Measurements from ENCODE around the gene FAAH2.
"Not testable (repeated sequence)": the region's sequence is repeated elsewhere in the genome, so short reads cannot be mapped to it uniquely, and the experiment has no call there.

FAAH2 gene

DNA sequence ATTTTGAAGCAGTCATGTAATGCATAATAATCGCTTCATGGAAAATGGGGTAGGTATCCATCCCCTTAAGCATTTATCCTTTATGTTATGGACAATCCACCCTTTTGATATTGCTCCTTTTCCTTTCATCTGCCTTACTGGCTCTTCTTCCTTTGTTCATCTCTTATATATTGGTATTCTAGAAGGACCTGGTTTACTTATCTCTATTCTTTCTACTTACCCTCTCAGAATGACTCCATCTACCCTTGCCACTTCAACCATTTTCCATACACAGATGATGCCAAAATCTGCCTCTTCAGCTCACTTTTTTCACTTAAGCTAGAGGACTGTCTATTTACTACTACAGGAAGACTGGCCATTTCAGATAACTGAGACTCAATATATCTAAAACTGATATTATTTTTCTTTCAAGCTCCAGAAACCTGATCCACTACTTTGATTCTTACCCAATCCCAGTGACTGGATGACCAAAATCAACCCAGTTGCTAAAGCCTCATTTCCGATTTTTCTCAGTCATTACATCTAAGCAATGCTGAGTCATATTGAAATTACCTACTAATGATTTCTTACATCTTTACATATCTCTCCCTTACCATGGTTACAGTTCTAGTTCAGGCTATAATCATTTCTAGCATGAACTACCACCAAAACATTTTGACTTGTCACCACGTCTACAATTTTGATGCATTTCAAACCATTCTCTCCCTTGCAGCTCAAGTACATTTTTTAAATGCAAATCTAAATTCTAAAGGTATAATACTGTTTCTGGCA lies 93.7 kb downstream of the FAAH2 start:
- no peak for DNase-seq

DNA sequence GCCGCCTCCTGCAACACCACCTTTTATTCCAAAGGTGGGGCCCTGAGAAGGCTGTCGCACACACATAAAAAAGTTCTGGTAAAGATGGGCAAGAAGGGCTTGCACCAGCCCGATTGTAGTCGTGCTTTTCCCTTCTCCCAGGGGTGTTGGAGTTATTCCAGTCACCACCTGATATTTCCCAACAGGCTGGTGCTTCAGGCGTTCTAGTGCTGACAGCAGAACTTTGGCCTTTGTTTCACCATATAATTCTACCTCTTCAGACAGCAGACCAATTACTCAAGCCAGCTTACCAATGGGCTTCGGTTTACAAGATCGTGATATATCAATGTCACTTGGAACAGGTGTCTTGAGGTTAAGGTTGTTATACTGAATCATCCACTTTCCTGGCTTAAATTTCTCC lies 107.7 kb downstream of the FAAH2 start:
- not testable (repeated sequence) for DNase-seq

DNA sequence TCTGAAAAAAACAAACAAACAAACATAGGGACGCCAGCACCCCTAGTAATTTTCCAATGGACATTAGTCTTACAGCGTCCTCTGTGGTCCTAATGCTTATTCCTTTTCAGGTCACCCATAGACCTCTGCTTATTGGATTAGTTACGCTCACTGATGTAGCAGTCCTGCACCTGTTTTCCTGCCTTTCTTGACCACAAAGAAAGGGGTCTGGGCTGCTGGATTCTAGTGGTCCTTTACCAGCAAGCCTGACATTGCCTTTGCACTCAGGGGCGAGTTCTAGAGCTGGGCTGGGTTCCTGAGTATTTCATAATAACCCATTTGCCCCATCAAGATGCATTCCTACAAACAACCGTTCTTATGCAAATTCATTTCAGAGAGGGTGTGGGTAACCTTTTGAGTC lies 116.7 kb downstream of the FAAH2 start:
- not testable (repeated sequence) for DNase-seq

DNA sequence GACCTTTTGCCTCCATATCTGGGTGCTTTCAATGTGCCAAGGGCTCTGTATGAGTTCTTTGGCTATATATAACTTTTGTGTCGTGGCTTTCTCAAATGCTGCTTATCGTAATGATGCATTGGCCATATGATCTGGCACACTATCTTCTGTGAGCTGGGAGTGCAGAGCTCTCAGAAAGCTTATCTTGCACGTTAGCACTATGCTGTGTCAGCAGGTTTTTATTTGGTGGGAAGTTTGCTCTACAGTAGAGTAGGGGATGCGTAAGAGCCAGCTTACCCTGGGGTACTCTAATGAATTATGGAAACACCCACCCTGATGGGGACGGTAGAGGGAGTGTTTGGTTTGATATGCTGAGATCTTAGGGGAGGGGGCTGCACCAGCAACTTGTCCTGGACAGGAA lies 119.6 kb downstream of the FAAH2 start:
- DNase-seq, result no peak

DNA sequence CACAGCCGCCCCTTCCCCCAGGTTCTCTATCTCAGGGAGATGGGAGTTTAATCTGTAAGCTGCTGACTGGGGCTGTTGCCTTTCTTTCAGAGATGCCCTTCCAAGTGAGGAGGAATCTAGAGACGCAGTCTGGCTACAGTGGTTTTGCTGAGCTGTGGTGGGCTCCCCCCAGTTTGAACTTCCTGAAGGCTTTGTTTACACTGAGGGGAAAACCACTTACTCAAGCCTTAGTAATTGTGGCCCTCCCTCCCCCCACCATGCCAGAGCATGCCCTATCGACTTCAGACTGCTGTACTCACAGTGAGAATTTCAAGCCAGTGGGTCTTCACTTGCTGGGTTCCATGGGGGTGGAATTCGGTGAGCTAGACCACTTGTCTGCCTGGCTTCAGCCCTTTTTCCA lies 131.3 kb downstream of the FAAH2 start:
- no peak for DNase-seq

DNA sequence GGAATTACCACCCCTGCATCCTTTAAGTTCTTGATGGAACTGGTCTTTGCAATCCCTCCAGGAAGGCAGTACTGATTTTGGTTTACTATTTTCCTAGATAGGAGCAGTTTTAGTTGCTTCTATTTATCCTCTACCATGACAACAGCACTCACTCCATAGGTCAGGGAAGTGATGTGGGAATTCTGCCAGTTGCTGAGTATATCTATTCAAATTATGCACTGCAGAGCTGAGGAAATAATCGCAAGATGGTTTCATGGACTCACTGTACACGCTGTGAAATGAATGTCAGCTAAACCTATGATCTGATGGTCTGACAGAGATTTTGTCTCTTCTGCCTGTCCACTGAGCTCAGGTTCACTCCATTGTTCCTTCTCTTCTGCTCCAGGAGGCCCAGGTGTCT lies 135.8 kb downstream of the FAAH2 start:
- no peak for DNase-seq

DNA sequence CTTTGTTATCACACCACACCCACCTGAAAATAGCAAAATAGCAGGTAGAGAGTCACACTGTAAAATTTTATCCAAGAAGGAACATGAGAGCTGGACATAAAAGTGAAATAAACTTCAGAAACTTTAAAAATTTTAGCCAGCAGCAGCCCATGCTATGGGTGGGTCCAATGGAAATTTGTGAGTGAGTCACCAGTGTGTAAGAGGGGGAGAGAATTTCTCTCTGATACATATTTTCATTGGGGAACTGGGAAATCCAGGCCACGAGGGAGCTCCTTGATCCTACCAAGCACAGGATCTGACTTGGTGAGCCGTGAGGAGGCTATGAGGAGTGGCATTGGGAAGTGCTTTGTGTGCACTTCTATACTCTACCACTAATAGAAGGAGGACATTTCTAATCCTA lies 136.3 kb downstream of the FAAH2 start:
- DNase-seq, result no peak

DNA sequence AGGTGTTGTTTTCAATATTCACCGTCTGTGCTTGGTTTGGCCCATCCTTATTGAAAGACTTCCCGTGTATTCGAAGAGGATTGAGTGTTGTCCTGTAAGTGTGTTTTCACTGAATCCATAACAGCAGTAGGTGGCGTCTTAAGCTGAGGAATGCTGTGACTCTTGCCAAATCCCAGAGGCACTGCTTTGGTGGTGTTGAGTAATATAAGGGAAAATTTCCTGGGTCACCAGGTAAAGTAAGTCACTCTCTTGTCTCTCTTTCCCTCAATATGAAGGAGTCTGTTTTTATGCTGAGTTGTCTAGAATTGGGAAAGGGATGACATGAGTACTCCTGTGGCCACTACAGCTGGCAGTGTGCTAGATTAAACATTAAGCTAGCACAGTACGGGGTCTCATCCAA lies 158.6 kb downstream of the FAAH2 start:
- DNase-seq, result no peak

DNA sequence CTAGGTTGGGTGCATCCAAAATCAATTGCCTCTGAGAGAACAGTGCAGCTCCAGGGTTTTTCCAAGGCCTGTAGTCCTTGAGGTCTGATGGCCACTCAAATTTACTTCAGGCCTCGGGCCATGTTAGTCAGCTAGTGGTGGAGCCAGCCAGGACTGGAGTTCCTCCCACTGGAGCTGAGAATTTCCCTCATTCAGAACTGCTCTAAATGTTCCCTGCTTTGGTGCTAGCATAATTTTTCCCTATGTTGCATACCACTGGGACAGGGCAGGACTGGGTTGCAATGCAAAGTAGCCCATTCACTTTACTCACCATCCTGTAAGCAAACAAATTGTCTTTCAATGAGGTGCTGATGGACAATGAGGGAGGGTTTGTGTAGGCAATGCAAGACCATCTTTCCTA lies 159.3 kb downstream of the FAAH2 start:
- no peak for DNase-seq

DNA sequence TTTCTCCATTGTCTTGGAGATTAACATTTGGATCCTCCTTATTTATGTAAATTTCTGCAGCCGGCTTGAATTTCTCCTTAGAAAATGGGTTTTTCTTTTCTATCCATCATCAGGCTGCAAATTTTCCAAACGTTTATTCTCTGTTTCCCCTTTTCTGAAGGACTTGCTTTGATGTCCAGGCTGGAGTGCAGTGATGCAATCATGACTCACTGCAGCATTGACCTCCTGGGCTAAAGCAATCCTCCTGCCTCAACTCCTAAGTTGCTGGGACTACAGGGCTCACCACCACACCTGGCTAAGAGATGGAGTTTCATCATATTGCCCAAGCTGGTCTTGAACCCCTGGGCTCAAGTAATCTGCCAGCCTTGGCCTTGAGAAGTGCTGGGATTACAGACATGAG lies 161.3 kb downstream of the FAAH2 start:
- DNase-seq, result no peak

DNA sequence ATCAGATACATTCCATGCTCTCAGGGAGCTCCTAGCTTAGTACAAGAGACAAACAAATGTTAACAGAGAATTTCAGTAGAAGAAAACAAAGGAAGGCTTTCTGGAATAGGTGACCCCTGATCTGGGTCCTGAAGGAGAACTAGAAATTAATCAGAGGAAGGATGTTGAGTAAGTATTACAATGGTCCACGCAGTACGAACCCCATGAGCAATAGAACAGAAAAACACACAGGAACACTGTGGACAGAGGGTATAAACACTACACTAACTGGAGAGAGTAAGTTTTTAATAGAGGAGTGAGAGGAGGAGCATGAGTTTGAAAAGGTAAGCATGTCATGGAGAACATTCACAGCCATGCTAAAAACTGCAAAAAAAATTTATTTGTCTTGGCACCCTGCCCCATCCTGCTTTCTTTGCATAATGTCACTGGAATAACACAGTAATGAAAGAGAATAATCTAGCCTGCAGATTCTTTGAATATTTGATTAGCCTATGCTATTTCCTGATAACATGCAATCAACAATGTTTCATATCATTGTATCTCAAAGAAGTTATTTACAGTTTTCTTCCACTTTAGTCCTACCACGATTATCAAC lies 165.0 kb downstream of the FAAH2 start:
- no peak for DNase-seq

DNA sequence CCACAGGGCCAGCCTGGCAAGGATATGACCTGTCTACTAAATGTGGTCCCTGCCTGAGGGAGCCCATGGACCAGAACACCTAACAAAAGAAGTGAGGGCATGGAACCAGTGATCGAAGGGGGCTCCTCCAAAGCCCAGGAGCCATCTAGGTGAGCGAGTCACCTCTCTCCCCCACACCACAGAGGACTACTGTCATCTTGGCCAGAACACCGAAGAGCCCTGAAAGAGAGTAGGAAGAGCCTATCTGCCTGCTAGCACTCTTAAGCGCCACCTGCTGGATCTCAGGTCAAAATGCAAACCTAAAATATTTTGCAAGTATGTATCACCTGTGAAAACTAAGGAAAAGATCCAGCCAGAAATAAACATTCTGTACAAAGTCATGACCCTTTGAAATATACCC lies 167.4 kb downstream of the FAAH2 start:
- no peak for DNase-seq

DNA sequence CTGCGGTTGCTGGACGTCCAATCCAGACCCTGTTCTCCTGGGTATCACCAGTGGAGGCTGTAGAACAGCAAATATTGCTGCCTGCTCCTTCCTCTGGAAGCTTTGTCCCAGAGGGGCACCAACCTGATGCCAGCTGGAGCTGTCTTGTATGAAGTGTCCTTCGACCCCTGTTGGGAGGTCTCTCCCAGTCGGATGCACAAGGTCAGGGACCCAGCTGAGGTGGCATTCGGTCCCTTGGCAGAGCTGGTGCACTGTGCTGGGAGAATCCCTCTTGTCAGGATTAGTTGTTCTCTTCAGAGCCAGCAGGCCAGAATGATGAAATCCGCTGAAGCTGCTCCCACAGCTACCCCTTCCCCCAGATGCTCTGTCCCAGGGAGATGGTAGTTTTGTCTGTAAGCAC lies 195.0 kb downstream of the FAAH2 start:
- no peak for DNase-seq

DNA sequence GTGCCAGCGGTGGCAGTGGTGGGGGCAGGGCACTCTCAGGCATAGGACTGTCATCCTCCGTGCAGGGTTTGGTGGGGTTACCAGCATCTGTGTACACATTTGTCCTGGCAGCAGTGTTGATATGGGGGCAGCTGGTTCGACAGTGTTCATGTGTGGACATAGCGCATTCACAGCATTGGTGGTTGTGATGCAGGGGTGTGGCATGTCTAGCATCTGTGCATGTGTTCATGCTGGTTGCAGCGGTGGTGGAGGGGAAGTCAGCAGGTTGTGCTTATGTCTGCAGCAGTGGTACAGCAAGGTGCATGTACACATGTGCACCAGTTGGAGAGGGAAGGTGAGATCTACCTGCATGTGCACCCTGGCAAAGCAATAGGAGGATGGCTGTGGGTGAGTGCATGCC lies 230.0 kb downstream of the FAAH2 start:
- no peak for DNase-seq

DNA sequence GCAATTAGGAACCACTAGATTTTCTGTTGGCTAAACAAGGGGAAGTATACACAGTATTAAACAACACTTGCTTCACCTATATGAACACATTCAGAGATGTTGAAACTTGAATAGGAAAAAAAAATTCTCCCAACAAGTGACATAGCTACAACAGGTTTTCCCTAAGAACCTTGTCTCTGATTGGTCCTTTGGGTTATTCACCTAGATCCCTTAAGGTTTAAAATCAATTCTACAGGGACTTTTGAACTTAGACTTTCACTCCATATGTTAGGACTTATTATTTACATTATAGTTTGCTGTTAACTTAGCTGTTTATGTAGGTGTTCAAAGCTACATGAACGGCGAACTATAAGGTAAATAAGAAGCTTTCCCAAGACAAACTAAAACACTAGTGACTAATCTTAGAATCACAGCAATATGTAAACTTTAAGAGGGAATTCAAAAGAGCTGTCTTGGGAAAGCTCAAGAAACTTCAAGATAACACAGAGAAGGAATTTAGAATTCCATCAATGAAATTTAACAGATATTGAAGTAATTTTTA lies 233.1 kb downstream of the FAAH2 start:
- DNase-seq, result no peak

DNA sequence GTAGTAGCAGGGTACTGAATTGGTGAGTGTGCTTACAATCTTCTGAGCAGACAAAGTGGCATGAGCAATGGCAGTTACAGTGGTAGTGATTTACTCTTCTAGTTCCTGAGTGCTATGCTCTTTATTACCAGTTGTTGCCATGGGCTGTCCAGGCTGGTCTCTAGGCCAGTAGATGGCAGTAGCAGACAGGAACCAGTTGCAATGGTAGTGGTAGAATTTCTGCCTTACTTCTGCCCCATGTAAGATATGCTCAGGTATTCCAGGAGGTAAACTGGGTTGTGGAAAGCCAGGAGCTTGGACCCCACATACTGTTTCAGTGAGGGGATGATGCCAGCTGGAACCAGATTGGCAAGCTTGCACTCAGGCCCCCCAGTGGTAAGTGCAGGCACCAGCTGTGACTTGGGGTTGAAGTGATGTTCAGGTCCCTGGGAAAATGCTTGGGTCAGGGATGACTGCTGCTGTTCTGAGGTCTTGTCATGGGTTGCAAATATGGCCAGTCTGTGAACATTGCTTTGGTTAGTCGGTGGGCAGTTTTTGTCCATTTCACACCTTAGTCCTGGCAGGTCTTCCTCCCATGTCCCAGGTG lies 242.3 kb downstream of the FAAH2 start:
- no peak for DNase-seq

Data from NCI-H2081 treated with DMSO at 0.1 percent for 48 hours (cell line).